ENCODE results near the gene HSPA14.
"Not testable (repeated sequence)": the region's sequence is repeated elsewhere in the genome, so short reads cannot be mapped to it uniquely, and the experiment has no call there.

HSPA14 gene

DNA sequence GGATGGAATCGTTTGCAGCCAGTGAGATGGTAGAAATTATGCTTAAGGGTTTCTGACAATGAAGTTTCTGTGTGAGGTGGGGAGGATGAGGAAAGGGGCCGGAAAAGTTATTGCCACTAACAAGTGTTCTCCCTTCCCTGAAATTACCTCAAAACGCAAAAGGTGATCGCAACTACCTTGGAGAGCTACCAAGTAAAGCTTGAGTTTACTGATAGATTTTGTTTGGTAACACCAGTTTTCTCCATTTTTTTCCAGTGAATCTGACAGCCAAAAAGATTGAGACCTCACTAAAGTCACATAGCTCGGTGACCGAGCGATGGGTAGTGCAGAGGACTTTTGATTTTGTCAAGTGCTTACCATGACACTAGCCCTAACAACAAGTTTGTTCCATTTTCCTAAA is 42.1 kb downstream of the HSPA14 start:
- no peak for DNase-seq (ENCODE audit: low read depth in 2 of 2)

- no peak for DNase-seq (ENCODE audit: low read depth in 2 of 2)
Measured at GRCh38 chr10:14884082-14884481, 46.0 kb downstream of the HSPA14 start.

- DNase-seq (ENCODE audit: low read depth in 2 of 2): no peak
Measured at GRCh38 chr10:14889318-14889717, 51.2 kb downstream of the HSPA14 start.

DNA sequence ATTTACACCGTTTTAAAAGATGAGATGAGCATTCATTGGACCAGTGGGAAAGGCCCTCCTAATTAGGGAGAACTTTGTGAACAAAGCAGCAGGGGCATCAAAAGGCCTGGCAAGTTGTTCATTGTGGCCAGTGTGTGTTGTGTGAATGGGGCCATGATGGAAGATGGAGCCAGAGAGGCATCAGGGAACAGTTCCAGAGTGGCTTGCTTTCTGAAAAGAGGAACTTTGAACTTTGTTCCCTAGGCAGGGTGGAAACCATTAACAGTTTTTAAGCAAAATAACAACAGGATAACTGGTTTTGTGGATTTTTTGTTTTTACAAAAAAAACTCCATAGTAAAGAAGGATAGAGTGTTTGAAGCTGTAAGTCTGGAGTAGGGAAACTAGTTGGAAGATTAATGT is 53.0 kb downstream of the HSPA14 start:
- DNase-seq (ENCODE audit: low read depth in 2 of 2): no peak

- no peak for DNase-seq (ENCODE audit: low read depth in 2 of 2)
Measured at GRCh38 chr10:14904316-14904732, 66.2 kb downstream of the HSPA14 start.

- no peak for DNase-seq (ENCODE audit: low read depth in 2 of 2)
Measured at GRCh38 chr10:14904864-14905263, 66.8 kb downstream of the HSPA14 start.

DNA sequence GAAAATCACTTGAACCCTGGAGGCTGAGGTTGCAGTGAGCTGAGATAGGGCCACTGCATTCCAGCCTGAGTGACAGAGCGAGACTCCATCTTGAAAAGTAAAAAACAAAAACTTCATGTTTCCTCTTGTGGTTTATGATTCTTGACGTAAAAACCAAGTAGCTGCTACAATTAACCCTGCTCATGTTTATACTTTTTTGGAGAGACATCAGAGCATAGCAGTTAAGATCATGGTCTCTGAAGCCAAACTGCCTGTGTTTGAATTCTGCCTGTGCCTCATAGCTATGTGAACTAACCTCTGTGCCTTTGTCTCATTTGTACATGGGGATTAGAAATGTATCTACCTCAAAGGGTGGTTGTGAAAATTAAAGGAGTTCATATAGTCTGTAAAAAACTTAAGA is 67.8 kb downstream of the HSPA14 start:
- DNase-seq (ENCODE audit: low read depth in 2 of 2): no peak

DNA sequence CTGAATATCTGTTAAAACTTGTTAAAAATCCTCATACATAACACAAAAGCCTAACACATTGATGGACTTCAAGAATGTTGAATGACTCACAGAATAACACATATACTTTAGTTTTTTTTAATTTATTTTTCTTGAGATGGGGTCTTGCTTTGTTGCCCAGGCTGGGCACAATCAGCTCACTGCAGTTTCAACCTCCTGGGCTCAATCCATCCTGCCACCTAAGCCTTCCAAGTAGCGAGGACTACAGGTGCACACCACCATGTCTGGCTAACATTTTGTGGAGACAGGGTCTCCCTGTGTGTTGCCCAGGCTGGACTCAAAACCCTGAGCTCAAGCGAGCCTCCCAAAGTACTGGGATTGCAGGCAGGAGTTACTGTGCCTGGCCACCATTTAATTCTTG is 68.7 kb downstream of the HSPA14 start:
- no peak for DNase-seq (ENCODE audit: low read depth in 2 of 2)

DNA sequence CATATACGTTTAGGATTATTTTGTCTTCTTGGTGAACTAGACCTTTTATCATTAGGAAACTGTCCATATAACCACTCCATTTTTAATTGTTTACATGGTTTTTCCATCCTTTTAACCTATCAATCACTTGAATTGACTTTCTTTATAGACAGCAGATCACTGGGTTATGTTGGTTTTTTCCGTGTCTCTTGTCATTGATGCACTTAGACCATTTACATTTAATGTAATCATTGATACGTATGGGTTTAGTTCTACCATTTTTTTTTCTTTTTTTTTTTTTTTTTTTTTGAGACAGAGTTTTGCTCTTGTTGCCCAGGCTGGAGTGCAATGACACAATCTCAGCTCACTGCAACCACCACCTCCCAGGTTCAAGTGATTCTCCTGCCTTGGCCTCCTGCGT is 69.5 kb downstream of the HSPA14 start:
- not testable (repeated sequence) for DNase-seq (ENCODE audit: low read depth in 2 of 2)

DNA sequence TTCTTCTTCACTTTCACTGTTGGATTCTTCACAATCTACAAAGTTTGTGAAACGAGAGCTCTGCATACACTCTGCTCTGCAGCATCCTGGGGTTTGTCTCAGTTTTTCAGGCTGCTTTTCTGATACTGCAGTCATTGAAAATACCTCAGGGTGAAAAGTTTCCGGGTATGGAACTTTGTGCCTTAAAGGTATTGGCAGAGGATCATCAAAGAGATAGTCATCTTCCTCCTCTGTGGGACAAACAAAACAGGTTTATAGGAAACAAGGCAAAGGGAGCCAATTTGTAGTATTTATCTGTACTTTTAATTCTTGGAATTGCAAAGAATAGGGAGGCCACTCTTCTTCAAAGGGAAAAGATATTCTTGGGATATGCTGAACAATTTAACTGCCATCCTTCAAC is 71.0 kb downstream of the HSPA14 start:
- no peak for DNase-seq (ENCODE audit: low read depth in 2 of 2)

- DNase-seq (ENCODE audit: low read depth in 2 of 2): no peak
Measured at GRCh38 chr10:14910953-14911352, 72.8 kb downstream of the HSPA14 start.

DNA sequence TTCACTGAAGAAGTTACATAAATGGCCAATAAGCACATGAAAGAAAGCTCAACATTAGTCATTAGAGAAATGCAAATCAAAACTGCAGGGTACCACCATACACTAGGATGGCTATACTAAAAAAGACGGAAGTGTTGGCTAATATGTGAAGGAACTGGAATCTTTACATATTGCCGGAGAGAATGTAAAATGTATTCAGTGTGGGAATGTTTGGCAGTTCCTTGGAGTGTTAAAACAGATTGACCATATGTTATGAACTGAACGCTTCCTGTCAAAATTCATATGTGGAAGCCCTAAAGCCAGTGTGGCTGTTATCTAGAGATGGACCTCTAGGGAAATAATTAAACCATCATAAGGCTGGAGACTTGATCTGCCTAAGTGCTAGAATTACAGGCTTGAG is 73.7 kb downstream of the HSPA14 start:
- no peak for DNase-seq (ENCODE audit: low read depth in 2 of 2)

- DNase-seq (ENCODE audit: low read depth in 2 of 2): no peak
Measured at GRCh38 chr10:14916600-14916999, 78.5 kb downstream of the HSPA14 start.

GRCh38 chr10:14917827-14918226 is 79.7 kb downstream of the HSPA14 start:
- DNase-seq (ENCODE audit: low read depth in 2 of 2): no peak

DNA sequence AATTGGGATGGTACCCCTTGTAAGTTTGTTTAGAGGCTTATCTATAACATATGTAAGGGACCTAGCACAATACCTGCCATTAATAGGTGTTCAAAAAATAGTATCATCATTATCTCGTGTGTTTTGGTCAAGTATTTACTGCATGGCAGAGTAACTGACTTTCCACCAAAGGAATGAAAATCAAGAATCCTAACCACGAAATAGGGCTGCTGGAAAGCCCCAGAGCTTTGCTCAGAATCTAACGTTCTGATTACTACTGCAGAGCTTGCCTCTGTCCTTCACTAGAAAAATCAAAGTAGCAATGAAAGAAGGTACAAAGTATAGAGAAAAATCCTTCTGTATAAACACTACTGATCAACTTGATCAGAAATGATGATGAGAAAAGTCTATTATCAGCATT is 80.9 kb downstream of the HSPA14 start:
- DNase-seq (ENCODE audit: low read depth in 2 of 2): no peak

Data from stimulated activated CD8-positive, alpha-beta memory T cell treated with anti-CD3 and anti-CD28 coated beads, Interleukin-7, amount 100 ng/mL, for 1 hour (primary cell).